ENCODE results near the gene ZNF791. TPM values are rescaled to one million over a fixed set of nuclear protein-coding genes. Genes with fewer than 3 reads are reported as not detected.

ZNF791 gene
- total RNA-seq, 1 donor from 2014 or later, result 26.1 TPM

DNA sequence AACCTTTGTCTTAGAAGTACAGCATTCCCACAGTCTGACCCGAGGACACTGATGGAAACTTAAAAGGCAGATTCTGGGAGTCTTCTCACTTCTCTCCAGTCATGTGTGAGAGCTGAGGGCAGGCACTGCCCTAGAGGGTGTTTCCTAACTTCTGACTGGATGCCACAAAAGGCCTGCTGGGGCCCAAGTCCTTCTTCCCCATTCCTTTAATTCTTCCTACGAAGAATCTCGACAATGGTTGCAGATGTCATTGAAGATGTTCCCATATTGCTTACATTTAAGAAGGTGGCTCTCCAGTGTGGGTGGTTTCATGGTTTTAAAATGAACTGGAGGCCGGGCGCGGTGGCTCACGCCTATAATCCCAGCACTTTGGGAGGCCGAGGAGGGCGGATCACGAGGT lies 32.1 kb upstream of the ZNF791 start:
- no peaks in the 10 kb centered on the region for H3K27me3 Mint-ChIP-seq (ENCODE audit: unreplicated experiment)
- TF ChIP-seq, protein P1, sequence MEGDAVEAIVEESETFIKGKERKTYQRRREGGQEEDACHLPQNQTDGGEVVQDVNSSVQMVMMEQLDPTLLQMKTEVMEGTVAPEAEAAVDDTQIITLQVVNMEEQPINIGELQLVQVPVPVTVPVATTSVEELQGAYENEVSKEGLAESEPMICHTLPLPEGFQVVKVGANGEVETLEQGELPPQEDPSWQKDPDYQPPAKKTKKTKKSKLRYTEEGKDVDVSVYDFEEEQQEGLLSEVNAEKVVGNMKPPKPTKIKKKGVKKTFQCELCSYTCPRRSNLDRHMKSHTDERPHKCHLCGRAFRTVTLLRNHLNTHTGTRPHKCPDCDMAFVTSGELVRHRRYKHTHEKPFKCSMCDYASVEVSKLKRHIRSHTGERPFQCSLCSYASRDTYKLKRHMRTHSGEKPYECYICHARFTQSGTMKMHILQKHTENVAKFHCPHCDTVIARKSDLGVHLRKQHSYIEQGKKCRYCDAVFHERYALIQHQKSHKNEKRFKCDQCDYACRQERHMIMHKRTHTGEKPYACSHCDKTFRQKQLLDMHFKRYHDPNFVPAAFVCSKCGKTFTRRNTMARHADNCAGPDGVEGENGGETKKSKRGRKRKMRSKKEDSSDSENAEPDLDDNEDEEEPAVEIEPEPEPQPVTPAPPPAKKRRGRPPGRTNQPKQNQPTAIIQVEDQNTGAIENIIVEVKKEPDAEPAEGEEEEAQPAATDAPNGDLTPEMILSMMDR (IDR thresholded peaks at IDR 0.05), result no peak
- no peak for DNase-seq (ENCODE audit: extremely low spot score, unreplicated experiment)
- H3K36me3 Mint-ChIP-seq (ENCODE audit: unreplicated experiment), result peaks cover 69% of the 10 kb centered on the region
- no peaks in the 10 kb centered on the region for H3K4me1 Mint-ChIP-seq (ENCODE audit: unreplicated experiment)
- H3K9me3 Mint-ChIP-seq (ENCODE audit: unreplicated experiment), result peaks cover 41% of the 10 kb centered on the region
- H3K4me3 Mint-ChIP-seq (ENCODE audit: unreplicated experiment), result no peak overlapping the region
- no peak overlapping the region for H3K27ac Mint-ChIP-seq (ENCODE audit: unreplicated experiment)

DNA sequence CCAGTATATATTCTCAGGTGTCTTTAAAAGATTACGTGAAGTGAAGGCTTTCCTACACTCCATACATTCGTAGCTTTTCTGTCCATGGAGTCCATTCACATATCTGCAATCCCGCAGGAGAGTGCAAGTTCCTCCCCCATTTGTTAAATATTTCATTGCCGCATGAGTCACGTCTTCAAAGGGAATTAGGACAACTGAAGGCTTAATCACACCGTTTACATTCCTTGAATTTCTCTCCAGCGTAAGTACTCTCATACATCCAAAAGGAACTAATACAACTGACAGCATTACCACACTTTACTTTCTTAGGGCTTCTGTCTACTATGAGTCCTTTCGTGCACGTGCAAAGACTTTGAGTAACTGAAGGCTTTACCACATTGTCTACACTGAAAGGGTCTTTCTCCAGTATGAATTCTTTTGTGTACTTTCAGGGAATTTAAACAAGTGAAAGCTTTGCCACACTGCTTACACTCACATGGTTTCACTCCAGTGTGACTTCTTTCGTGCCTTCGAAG lies 30.5 kb upstream of the ZNF791 start:
- TF ChIP-seq, protein P1 (IDR thresholded peaks at IDR 0.05), result no peak
- no peaks in the 10 kb centered on the region for H3K27me3 Mint-ChIP-seq (ENCODE audit: unreplicated experiment)
- peak; percentile 1 for DNase-seq (ENCODE audit: extremely low spot score, unreplicated experiment)
- no peaks in the 10 kb centered on the region for H3K4me1 Mint-ChIP-seq (ENCODE audit: unreplicated experiment)
- no peak overlapping the region for H3K27ac Mint-ChIP-seq (ENCODE audit: unreplicated experiment)
- H3K36me3 Mint-ChIP-seq (ENCODE audit: unreplicated experiment), result peaks cover 64% of the 10 kb centered on the region
- peaks cover 37% of the 10 kb centered on the region for H3K9me3 Mint-ChIP-seq (ENCODE audit: unreplicated experiment)
- H3K4me3 Mint-ChIP-seq (ENCODE audit: unreplicated experiment), result no peak overlapping the region

DNA sequence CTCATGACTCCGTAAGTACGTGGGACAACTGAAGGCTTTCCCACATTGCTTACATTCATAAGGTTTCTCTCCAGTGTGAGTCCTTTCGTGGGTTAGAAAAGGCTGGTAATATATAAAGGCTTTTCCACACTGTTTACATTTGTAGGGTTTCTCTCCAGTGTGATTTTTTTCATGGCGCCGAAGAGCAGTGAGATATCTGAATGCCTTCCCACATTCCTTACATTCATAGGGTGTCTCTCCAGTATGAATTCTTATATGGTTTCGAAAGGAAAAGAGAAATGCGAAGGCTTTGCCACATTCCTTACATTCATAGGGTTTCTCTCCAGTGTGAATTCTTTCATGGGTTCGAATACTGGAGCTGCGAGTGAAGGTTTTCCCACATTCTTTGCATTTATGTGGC lies 29.6 kb upstream of the ZNF791 start:
- no peaks in the 10 kb centered on the region for H3K27me3 Mint-ChIP-seq (ENCODE audit: unreplicated experiment)
- TF ChIP-seq, protein P1 (IDR thresholded peaks at IDR 0.05), result no peak

DNA sequence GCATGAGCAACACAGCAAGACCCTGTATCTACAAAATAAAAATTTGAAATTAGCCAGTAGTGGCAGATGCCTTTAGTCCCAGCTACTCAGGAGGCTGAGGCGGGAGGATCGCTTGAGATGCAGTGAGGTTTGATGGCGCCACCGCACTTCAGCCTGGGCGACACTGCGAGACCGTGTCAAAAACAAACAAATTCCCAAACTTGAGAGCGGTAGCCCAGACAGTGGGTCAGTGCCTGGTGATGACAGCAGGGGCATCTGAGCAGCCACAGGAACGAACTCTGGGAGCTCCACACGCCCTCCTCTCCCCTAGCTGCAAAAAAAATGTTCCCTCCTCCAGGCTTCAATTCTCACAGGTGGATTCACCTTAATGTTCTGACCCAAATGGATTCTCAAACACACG lies 14.2 kb upstream of the ZNF791 start:
- no peaks in the 10 kb centered on the region for H3K4me1 Mint-ChIP-seq (ENCODE audit: unreplicated experiment)
- no peak overlapping the region for H3K4me3 Mint-ChIP-seq (ENCODE audit: unreplicated experiment)
- H3K27ac Mint-ChIP-seq (ENCODE audit: unreplicated experiment), result no peak overlapping the region

More for the DNA sequence above, 29.6 kb upstream of the ZNF791 start:
- Mint-ChIP-seq H3K4me1 (ENCODE audit: unreplicated experiment) (no peaks in the 10 kb centered on the region), H3K4me3 (ENCODE audit: unreplicated experiment) (no peak overlapping the region), H3K36me3 (ENCODE audit: unreplicated experiment) (peaks cover 57% of the 10 kb centered on the region), H3K9me3 (ENCODE audit: unreplicated experiment) (peaks cover 29% of the 10 kb centered on the region), H3K27ac (ENCODE audit: unreplicated experiment) (no peak overlapping the region)
- peak; percentile 1 for DNase-seq (ENCODE audit: extremely low spot score, unreplicated experiment)

DNA sequence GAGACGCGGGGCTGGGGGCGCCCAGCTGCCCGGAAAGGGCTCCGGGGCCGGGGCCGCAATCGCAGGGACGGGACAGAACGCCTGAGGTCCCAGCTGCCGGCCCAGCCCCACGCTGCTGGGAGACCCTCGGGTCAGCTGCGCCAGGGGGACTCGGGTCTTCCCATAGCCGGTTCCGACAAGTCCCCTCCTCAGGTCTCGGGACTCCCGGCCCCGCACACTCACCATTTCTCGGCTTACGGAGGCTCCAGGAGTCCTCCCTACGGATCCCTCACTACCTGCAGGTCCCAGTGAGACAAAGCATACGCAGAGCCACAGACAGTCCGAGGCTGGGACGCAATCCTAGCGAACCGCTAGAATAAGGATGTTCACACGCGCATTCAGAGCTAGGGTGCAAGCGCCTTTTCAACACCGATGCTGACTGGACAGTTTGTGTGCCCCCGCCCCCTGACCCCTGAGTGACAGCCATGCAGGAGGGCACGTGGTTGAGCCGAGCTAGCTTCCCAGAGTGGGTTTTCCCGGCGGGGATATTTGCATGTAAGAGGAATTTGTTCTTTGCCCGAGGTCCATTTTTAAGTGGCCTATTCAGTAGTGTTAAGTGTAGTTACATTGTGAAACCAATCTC lies 13.7 kb upstream of the ZNF791 start:
- Mint-ChIP-seq H3K9me3 (ENCODE audit: unreplicated experiment) (no peaks in the 10 kb centered on the region), H3K4me1 (ENCODE audit: unreplicated experiment) (no peaks in the 10 kb centered on the region), H3K27ac (ENCODE audit: unreplicated experiment) (no peak overlapping the region), H3K36me3 (ENCODE audit: unreplicated experiment) (peaks cover 27% of the 10 kb centered on the region), H3K27me3 (ENCODE audit: unreplicated experiment) (no peaks in the 10 kb centered on the region), H3K4me3 (ENCODE audit: unreplicated experiment) (no peak overlapping the region)
- peak; percentile 81 for DNase-seq (ENCODE audit: extremely low spot score, unreplicated experiment)
- TF ChIP-seq, protein P1 (IDR thresholded peaks at IDR 0.05), result no peak

More for the DNA sequence above, 14.2 kb upstream of the ZNF791 start:
- TF ChIP-seq, protein P1 (IDR thresholded peaks at IDR 0.05), result no peak
- peaks cover 31% of the 10 kb centered on the region for H3K36me3 Mint-ChIP-seq (ENCODE audit: unreplicated experiment)
- DNase-seq (ENCODE audit: extremely low spot score, unreplicated experiment), result peak; percentile 73
- H3K9me3 Mint-ChIP-seq (ENCODE audit: unreplicated experiment), result peaks cover under 1% of the 10 kb centered on the region
- no peaks in the 10 kb centered on the region for H3K27me3 Mint-ChIP-seq (ENCODE audit: unreplicated experiment)

Measured in osteocyte (in vitro differentiated cells).